NCI-H1417 (cell line): ENCODE measurements around the gene EPHB1.
A peak's percentile ranks its signal among the peaks of the same experiment; 100 is the strongest.

ENCODE experiments used
- DNase-seq, 3 experiments: peaks; one replicate each; lab custom pipeline; 2025; lab: John Stamatoyannopoulos, UW

Gene EPHB1

GRCh38 chr3:134794950-134795745 is at the start of gene EPHB1:
EPHB1 (plus strand) TSS chr3:134795260.
- DNase-seq, result peak; percentile 90 to 97 (median 93)

GRCh38 chr3:134748698-134749097 is 46.4 kb upstream of the EPHB1 start:
- no peak for DNase-seq

- no peak for DNase-seq
Measured at GRCh38 chr3:134749174-134749573, 45.9 kb upstream of the EPHB1 start.

- DNase-seq, result no peak
Measured at GRCh38 chr3:134749802-134750553, 45.1 kb upstream of the EPHB1 start.

- DNase-seq, result no peak
Measured at GRCh38 chr3:134751831-134752230, 43.2 kb upstream of the EPHB1 start.

- DNase-seq, result peak in 1 of 3 experiments; percentile 26
Measured at GRCh38 chr3:134752761-134753461, 42.1 kb upstream of the EPHB1 start.

GRCh38 chr3:134753999-134754742 is 40.9 kb upstream of the EPHB1 start:
- DNase-seq, result no peak

- DNase-seq, result peak in 2 of 3 experiments; percentile 42 to 49
Measured at GRCh38 chr3:134754768-134755559, 40.1 kb upstream of the EPHB1 start.

- peak in 1 of 3 experiments; percentile 47 for DNase-seq
Measured at GRCh38 chr3:134755821-134756220, 39.2 kb upstream of the EPHB1 start.

- DNase-seq, result no peak
Measured at GRCh38 chr3:134757549-134758069, 37.5 kb upstream of the EPHB1 start.

GRCh38 chr3:134761213-134761612 is 33.8 kb upstream of the EPHB1 start:
- no peak for DNase-seq

GRCh38 chr3:134762016-134762415 is 33.0 kb upstream of the EPHB1 start:
- DNase-seq, result no peak

- no peak for DNase-seq
Measured at GRCh38 chr3:134765468-134765867, 29.6 kb upstream of the EPHB1 start.

- no peak for DNase-seq
Measured at GRCh38 chr3:134766290-134766689, 28.8 kb upstream of the EPHB1 start.

- DNase-seq, result no peak
Measured at GRCh38 chr3:134768116-134768515, 26.9 kb upstream of the EPHB1 start.

- DNase-seq, result no peak
Measured at GRCh38 chr3:134768837-134769236, 26.2 kb upstream of the EPHB1 start.

- DNase-seq, result peak in 2 of 3 experiments; percentile 31 to 60
Measured at GRCh38 chr3:134769287-134769868, 25.7 kb upstream of the EPHB1 start.

- no peak for DNase-seq
Measured at GRCh38 chr3:134772011-134772410, 23.0 kb upstream of the EPHB1 start.

- no peak for DNase-seq
Measured at GRCh38 chr3:134772591-134772990, 22.5 kb upstream of the EPHB1 start.

- no peak for DNase-seq
Measured at GRCh38 chr3:134775831-134776230, 19.2 kb upstream of the EPHB1 start.
